Lung (tissue), 12 donors: ENCODE measurements around the gene TMEM184A. TPM values are rescaled to one million over a fixed set of nuclear protein-coding genes. Genes with fewer than 3 reads are reported as not detected.
A peak's percentile ranks its signal among the peaks of the same experiment; 100 is the strongest.

Experiments used
- ATAC-seq: fragments of 200-7000 bp; cut with Tn5 transposase; one replicate; pipeline ENCODE4 v1.9.1; 2020; ENCODE audit warnings: moderate number of reproducible peaks; ENCODE audit not compliant: insufficient read depth, low FRiP score
- DNase-seq, 3 donors: peaks; one replicate each; pipeline ENCODE4 v3.0.0-alpha.2; 2013 to 2017
- H3K27ac ChIP-seq, 2 donors: one replicate each; pipeline ENCODE4 v1.5.1; 2013; ENCODE audit warnings: mild to moderate bottlenecking in 2 of 2, moderate library complexity in 2 of 2, control low read depth in 1 of 2, inconsistent platforms in 1 of 2, low read depth in 1 of 2, low read length in 1 of 2
- H3K27me3 ChIP-seq, 3 donors: one replicate each; pipeline ENCODE4 v1.5.1; 2013; ENCODE audit warnings: low read length in 2 of 3; ENCODE audit not compliant: control insufficient read depth in 3 of 3, insufficient read depth in 3 of 3
- H3K36me3 ChIP-seq, 4 donors: one replicate each; pipeline ENCODE4 v1.5.1; 2013; ENCODE audit warnings: low read length in 4 of 4, mild to moderate bottlenecking in 1 of 4, moderate library complexity in 1 of 4; ENCODE audit not compliant: control insufficient read depth in 4 of 4, insufficient read depth in 4 of 4
- H3K4me1 ChIP-seq, 5 donors: one replicate each; pipeline ENCODE4 v1.5.1; 2013; ENCODE audit warnings: low read length in 5 of 5, mild to moderate bottlenecking in 2 of 5, moderate library complexity in 1 of 5; ENCODE audit not compliant: control insufficient read depth in 5 of 5, insufficient read depth in 5 of 5
- H3K4me3 ChIP-seq: one replicate; pipeline ENCODE4 v1.5.1; 2013; ENCODE audit warnings: mild to moderate bottlenecking, control low read depth, moderate library complexity
- H3K9ac ChIP-seq, 2 donors: one replicate each; pipeline ENCODE4 v1.5.1; 2013; ENCODE audit warnings: low read length in 2 of 2, control low read depth in 1 of 2; ENCODE audit not compliant: insufficient read depth in 1 of 2
- H3K9me3 ChIP-seq, 4 donors: one replicate each; pipeline ENCODE4 v1.5.1; 2013; ENCODE audit warnings: low read length in 3 of 4, mild to moderate bottlenecking in 1 of 4, moderate library complexity in 1 of 4; ENCODE audit not compliant: control insufficient read depth in 4 of 4, insufficient read depth in 3 of 4
- WGBS, 2 donors: extraction: QIAGEN DNeasy Blood & Tissue Kit; methylation state at CpG; one replicate each; pipeline ENCODE4 v1.1.7; 2013; 5-methylcytosine and 5-hydroxymethylcytosine counted together
- polyA plus RNA-seq, 2 donors: library from polyadenylated mRNA; stranded (reverse); fragments of 200-250 nt; gene quantifications; one replicate each; pipeline ENCODE4 v1.2.1, GENCODE V29; 2013
- total RNA-seq, 2 donors: library from RNA; depleted of rRNA in 1 of 2; stranded (reverse); fragments of >200 nt in 1 of 2; gene quantifications; one replicate each; pipeline ENCODE4 v1.2.1, GENCODE V29; 2014 to 2021
- TF ChIP-seq, protein P1 (sequence below): IDR thresholded peaks from 2 replicates; pipeline ENCODE4 v1.5.1; 2012; ENCODE audit warnings: mild to moderate bottlenecking; ENCODE audit errors: control extremely low read depth, extremely low read depth
- donor health status: control.
- donor health status: control.
- donor health status: Bipolar disorder and iron deficiency.
- donor health status: healthy.
- donor health status: DM: yes; HTN: yes; CAD: no.

The TMEM184A gene
- total and polyA plus RNA-seq, 4 donors: 1.8 to 11.8 (median 8.3) TPM

DNA sequence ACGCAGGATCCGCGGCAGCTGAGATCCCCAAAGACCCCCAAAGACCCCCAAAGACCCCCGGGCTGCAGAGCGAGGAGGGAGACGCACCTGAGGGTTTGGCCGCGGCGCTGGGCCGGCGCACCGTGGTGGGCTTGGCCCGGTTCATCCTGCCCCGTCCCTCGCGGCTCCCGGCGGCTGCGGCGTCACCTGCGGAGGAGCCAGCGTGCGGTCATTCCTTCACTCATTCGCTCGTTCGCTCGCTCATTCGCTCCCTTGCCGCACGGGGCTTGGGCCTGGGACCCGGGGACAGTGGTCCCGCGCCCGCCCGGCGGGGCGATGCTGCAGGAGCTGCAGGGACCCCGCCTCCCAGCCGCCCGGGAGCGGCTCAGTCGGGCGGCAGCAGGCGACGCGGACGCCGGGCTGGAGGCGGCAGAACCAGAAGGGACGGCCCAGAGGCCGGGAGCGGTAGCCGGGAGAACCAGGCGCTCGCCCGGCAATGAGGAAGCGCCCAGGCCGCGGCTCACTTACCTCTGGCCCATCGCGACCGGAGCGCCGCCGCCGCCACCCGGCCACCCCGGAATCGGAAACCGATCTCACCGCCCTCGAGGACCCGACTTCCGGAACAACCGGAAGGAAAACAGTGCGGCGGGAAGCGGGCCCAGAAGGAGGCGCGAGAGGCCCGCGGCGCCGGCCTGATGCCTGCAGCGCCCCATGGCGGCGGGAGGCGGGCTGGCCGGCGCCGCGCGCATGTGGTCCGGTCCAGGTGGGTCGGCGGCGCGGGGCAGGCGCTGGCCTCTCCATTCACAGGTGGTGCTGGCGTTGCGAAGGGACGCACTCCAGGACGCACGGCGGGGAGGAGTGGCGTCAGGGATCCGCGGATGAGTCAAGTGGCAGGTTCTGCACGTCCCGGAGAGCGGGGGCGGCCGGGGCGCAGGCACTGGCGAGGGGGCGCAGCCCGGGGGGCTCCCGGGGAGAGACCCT is 51.9 kb downstream of the TMEM184A start, which contains the start of gene INTS1:
TSS of gene INTS1 (minus strand) at position 574 of the 960 bp plus-strand sequence. CDS start at position 145, 429 bp downstream.
- H3K4me1 ChIP-seq: peaks cover 0 to 14% (median 7%) of the 10 kb centered on the region in 5 donors
- WGBS, 2 donors: 0 to 1% methylated on average over 86 to 118 of the region's 118 CpGs
- peak; percentile 97 for ATAC-seq
- peak; percentile 89 to 94 (median 90) for DNase-seq
- peak within 1 kb of the TSS; percentile 75 to 79 for H3K27ac ChIP-seq
- H3K4me3 ChIP-seq: peak within 1 kb of the TSS; percentile 100
- H3K9me3 ChIP-seq: no peaks in the 10 kb centered on the region
- H3K27me3 ChIP-seq: no peaks in the 10 kb centered on the region
- H3K9ac ChIP-seq: peak within 1 kb of the TSS in 1 of 2 donors; percentile 38
- peaks cover 0 to 30% (median 16%) of the 10 kb centered on the region in 4 donors for H3K36me3 ChIP-seq
- TF ChIP-seq, protein P1, sequence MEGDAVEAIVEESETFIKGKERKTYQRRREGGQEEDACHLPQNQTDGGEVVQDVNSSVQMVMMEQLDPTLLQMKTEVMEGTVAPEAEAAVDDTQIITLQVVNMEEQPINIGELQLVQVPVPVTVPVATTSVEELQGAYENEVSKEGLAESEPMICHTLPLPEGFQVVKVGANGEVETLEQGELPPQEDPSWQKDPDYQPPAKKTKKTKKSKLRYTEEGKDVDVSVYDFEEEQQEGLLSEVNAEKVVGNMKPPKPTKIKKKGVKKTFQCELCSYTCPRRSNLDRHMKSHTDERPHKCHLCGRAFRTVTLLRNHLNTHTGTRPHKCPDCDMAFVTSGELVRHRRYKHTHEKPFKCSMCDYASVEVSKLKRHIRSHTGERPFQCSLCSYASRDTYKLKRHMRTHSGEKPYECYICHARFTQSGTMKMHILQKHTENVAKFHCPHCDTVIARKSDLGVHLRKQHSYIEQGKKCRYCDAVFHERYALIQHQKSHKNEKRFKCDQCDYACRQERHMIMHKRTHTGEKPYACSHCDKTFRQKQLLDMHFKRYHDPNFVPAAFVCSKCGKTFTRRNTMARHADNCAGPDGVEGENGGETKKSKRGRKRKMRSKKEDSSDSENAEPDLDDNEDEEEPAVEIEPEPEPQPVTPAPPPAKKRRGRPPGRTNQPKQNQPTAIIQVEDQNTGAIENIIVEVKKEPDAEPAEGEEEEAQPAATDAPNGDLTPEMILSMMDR: peak; percentile 83

DNA sequence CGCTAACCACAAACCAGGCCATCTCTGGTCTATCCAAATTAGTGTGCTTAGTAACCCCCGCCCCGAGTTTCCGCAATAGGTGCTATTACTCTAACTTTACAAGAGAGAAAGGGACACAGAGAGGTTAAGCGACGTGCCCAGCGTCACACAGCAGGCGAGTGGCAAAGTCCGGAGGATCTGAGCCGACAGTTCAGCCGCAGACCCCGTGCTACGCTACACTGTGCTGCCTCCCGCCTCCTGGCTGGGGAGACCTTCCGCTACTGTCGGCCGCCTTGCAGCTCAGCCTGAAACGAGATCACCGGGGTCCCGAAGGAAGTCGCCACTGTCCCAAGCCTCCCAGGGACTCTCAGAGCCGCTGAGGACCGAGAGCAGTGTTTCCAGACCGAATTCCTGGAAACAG is 52.6 kb downstream of the TMEM184A start:
- Histone ChIP-seq H3K9me3 (no peaks in the 10 kb centered on the region), H3K4me3 (peak overlapping the region; percentile 100), H3K4me1 (peaks cover 0 to 14% (median 7%) of the 10 kb centered on the region in 5 donors), H3K27ac (no peak overlapping the region), H3K9ac (peak overlapping the region in 1 of 2 donors; percentile 38), H3K27me3 (no peaks in the 10 kb centered on the region), H3K36me3 (peaks cover 0 to 36% (median 16%) of the 10 kb centered on the region in 4 donors)
- no peak for ATAC-seq
- TF ChIP-seq, protein P1: no peak
- WGBS, 2 donors: 25 to 39% methylated on average over 19 to 24 of the region's 24 CpGs
- DNase-seq: no peak

- Histone ChIP-seq H3K27me3 (no peaks in the 10 kb centered on the region), H3K4me1 (peaks cover 0 to 14% (median 7%) of the 10 kb centered on the region in 5 donors), H3K9ac (no peak overlapping the region), H3K9me3 (no peaks in the 10 kb centered on the region), H3K27ac (no peak overlapping the region), H3K4me3 (peak overlapping the region; percentile 100), H3K36me3 (peaks cover 0 to 41% (median 16%) of the 10 kb centered on the region in 4 donors)
- ATAC-seq (no peak), DNase-seq (no peak)
- TF ChIP-seq, protein P1: no peak
- 89 to 92% methylated on average over 20 of the region's 20 CpGs for WGBS, 2 donors
These were observed 53.2 kb downstream of the TMEM184A start for GRCh38 chr7:1502845-1503244.
